Choroid plexus epithelial cell (primary cell): ENCODE results near the gene NEU1.

Experiments
- DNase-seq: peaks from one replicate; pipeline ENCODE4 v3.0.0-alpha.2; 2010; ENCODE audit warnings: low read depth
- H3K4me3 ChIP-seq: 2 replicates; pipeline ENCODE4 v1.5.1; 2011; ENCODE audit warnings: low read depth, mild to moderate bottlenecking, control low read depth, low read length, moderate library complexity
- TF ChIP-seq, protein P1 (sequence below): conservative IDR thresholded peaks from 2 replicates; pipeline ENCODE4 v1.5.1; 2011; ENCODE audit warnings: low read depth, mild to moderate bottlenecking, control low read depth, inconsistent platforms, low read length, moderate library complexity

Gene NEU1

DNA sequence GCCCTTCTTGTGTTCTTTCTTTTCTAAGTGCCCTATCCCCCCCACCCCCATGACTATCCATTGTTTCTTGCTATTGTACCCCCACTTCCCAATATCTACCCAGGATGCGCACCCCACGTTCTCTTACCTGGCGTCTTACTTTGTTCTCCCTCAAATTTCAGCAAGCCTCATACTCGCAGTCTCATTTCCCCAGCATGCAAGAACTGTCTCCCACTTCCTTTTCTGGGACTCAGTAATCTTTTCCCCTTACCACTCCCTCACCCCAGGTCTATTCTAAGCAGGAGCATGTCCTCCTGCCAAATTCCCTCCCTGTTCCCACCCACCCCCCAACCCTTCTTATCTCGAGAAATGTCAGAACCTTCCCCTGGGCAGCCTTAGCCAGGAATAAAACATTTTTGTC is 36.6 kb upstream of the NEU1 start:
- TF ChIP-seq, protein P1, sequence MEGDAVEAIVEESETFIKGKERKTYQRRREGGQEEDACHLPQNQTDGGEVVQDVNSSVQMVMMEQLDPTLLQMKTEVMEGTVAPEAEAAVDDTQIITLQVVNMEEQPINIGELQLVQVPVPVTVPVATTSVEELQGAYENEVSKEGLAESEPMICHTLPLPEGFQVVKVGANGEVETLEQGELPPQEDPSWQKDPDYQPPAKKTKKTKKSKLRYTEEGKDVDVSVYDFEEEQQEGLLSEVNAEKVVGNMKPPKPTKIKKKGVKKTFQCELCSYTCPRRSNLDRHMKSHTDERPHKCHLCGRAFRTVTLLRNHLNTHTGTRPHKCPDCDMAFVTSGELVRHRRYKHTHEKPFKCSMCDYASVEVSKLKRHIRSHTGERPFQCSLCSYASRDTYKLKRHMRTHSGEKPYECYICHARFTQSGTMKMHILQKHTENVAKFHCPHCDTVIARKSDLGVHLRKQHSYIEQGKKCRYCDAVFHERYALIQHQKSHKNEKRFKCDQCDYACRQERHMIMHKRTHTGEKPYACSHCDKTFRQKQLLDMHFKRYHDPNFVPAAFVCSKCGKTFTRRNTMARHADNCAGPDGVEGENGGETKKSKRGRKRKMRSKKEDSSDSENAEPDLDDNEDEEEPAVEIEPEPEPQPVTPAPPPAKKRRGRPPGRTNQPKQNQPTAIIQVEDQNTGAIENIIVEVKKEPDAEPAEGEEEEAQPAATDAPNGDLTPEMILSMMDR, result no peak
- DNase-seq, result no peak
- H3K4me3 ChIP-seq, result no peak overlapping the region

DNA sequence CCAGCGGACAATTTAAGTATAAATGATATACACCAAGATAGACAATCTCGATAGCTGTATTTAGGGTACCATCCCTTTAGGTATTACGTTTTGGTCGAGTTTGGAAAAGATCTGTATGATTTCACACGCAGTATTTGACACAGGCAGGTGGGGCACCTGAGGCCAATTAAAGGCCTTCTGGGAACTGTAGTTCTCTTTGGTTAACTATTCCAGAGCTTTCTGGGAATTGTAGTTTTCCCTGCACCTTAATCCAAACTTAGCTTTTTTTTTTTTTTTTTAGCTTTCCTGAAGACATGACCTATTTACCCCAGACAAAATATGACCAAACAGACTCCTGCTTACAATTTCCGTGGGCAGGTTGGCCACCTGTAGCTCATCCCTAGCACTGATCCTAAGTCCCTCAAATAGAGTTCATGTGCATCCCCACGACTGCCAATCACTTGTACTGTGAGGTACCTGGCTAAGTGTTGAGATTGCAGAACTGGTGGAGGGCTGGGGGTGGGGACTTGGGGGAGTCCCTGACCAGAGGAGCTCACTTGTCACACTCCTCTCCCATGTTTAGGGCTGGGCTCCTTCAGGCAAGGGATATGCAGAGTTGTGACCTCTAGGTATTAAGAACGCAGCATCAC is 35.9 kb upstream of the NEU1 start:
- TF ChIP-seq, protein P1, result peak; percentile 14
- DNase-seq, result peak; percentile 57
- peak overlapping the region; percentile 98 for H3K4me3 ChIP-seq

DNA sequence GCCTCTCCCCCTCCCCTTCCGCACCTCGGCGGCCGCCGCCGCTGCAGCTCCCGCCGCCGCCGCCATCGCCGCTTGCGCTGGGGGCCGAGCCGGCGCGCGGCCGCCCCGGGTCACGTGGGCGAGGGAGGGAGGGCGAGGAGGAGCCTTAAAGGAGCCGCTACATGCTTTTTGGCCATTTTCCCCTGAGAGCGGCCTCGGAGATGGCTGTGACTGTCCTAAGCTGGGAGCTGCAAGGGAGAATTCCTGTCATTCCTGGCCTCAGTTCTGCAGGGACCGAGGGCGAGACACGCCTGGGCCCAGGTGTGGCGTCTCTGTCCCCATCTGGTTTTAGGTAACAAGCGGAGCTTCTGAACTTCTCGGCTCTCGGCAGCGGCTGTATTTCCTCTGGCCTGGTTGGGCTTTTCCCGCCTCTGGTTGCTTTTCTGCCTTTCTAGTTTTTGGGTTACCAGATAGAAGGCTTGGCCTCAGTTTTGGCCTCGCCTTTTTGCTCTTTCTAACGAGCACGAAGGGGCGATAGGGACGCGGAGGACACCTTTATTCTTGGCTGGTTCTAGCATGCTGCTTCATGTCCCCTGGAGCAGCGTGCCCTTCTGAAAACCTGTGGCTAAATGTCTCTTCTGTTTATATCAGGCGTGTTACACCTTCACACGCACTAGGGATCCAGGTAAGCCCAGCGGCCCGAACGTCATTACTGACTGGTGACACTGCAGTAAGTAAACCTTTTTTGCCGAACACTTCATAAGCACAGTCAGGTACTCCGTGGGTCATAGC is 35.2 kb upstream of the NEU1 start, which contains the start of gene EHMT2:
Gene EHMT2, minus strand, starts transcription at position 87 of the 771 bp plus-strand sequence. Its CDS starts 21 bp downstream, at position 66.
- TF ChIP-seq, protein P1, result no peak
- peak; percentile 74 for DNase-seq
- peak within 1 kb of the TSS; percentile 98 for H3K4me3 ChIP-seq

DNA sequence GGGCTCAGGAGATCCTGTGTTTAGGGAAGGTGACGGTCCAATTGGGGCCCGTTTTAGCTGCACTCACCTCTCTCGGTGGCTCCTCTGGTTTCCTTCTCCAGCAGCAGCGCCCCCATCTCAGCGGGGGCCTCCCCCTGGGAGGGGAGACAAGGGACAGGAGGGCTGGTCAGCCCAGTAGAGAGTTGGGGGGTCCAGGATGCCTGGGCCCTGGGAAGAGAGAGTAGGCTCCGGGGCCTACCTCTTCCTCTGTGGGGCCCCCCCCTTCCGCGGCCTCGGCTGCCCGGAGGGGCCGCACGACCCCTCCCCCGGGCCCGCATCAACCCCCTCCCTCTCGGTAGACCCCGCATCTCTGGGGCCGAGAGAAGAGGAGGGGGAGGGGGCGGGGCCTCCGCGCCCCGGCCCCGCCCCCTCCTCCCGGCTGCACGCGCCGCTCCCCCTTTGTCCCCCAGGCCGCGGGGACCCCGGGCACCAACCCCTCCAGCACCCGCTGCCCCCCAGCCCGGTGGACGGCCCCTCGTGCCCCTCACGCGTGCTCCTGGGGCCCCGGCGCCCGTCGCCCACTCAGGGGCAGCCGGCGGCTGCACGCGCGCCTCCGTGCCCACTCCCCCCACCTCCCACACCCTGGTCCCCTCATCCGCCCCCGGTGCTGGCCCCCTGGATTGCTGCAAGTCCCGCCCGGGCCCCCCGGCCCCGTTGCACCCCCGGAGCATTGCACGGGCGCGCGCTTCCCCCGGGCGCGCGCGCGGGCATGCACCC is 34.4 kb upstream of the NEU1 start:
- peak overlapping the region; percentile 98 for H3K4me3 ChIP-seq
- TF ChIP-seq, protein P1, result no peak
- DNase-seq, result no peak

DNA sequence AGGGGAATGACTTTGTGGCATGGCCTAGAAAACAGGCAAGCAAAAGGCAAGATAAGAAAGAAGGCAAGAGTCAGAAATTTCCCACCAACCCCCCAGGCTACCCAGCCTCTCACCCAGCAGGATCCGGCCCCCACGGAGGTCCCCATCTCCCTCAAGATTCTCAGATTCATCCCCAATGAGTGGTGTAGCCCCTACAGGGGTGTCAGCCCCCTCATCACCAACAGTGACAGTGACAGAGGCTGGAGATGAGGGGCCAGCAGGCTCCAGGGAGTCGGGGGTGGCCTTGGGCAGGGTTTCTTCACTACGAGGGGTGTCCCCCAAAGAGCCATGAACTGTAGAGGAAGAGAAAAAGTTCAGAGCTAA is 33.9 kb upstream of the NEU1 start:
- H3K4me3 ChIP-seq, result peak overlapping the region; percentile 98
- no peak for DNase-seq
- TF ChIP-seq, protein P1, result no peak

DNA sequence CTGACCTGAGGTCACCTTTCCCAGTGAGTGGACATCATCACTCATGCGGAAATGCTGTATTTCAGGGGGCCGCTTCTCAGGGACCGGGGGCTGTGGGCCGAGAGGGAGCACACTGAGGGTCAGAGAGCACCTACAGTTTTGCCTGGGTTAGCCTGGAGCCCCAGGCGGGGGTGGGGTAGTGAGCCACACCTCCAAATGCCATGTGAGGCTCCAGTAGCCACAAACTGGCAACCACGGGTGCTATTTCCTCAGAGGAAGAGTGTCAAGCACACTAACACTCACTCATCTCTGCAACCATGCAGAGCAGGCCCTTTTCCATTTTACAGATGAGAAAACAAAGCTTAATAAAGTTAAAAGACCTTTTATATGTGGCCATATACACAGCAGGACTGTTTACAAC is 30.2 kb upstream of the NEU1 start:
- TF ChIP-seq, protein P1, result no peak
- no peak for DNase-seq
- H3K4me3 ChIP-seq, result no peak overlapping the region
